Central memory CD8-positive, alpha-beta T cell (primary cell): ENCODE measurements around the gene LIG1.
"Not testable (repeated sequence)": the region's sequence is repeated elsewhere in the genome, so short reads cannot be mapped to it uniquely, and the experiment has no call there.

Source experiments
- ATAC-seq: fragments of 150-1000 bp; cut with Tn5 transposase; replicated peaks from 2 replicates; pipeline ENCODE4 v1.10.0; 2022; ENCODE audit warnings: mild to moderate bottlenecking, moderate FRiP score, moderate number of reproducible peaks; ENCODE audit not compliant: poor library complexity, severe bottlenecking; ENCODE audit errors: extremely low read depth
- DNase-seq, 2 donors: peaks; one replicate each; pipeline ENCODE4 v3.0.0; 2021; ENCODE audit warnings: low spot score in 2 of 2
- H3K27ac Mint-ChIP-seq: one replicate; pipeline ENCODE4 v1.8.0; 2022; ENCODE audit warnings: low read depth, mild to moderate bottlenecking, moderate library complexity, mixed read lengths
- H3K27me3 Mint-ChIP-seq: one replicate; pipeline ENCODE4 v1.8.0; 2022; ENCODE audit warnings: mixed read lengths
- H3K36me3 Mint-ChIP-seq: one replicate; pipeline ENCODE4 v1.8.0; 2022; ENCODE audit warnings: mild to moderate bottlenecking, moderate library complexity, mixed read lengths; ENCODE audit not compliant: insufficient read depth
- H3K4me1 Mint-ChIP-seq: one replicate; pipeline ENCODE4 v1.8.0; 2022; ENCODE audit warnings: mixed read lengths
- H3K4me3 Mint-ChIP-seq: one replicate; pipeline ENCODE4 v1.8.0; 2022; ENCODE audit warnings: mild to moderate bottlenecking, moderate library complexity, mixed read lengths
- H3K9me3 Mint-ChIP-seq: one replicate; pipeline ENCODE4 v1.8.0; 2022; ENCODE audit warnings: mixed read lengths

The LIG1 gene

DNA sequence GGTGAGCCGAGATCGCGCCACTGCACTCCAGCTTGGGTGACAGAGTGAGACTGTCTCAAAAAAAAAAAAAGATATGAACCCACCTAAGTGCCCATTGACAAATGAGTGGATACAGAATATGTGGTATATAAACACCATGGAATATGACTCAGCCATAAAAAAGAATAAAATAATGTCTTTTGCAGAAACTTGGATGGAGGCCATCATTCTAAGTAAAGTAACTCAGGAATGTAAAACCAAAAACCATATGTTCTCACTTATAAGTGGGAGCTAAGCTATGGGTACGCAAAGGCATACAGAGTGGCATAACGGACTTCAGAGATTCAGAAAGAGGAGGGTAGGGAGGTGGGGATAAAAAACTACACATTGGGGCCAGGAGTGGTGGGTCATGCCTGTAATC is 89.0 kb downstream of the LIG1 start:
- H3K9me3 Mint-ChIP-seq: no peaks in the 10 kb centered on the region
- no peaks in the 10 kb centered on the region for H3K4me1 Mint-ChIP-seq
- no peak for DNase-seq
- H3K4me3 Mint-ChIP-seq: no peak overlapping the region
- ATAC-seq: no peak
- H3K27me3 Mint-ChIP-seq: peaks cover 40% of the 10 kb centered on the region
- H3K27ac Mint-ChIP-seq: no peak overlapping the region
- no peaks in the 10 kb centered on the region for H3K36me3 Mint-ChIP-seq

- DNase-seq, H3K4me1 Mint-ChIP-seq, ATAC-seq, H3K4me3 Mint-ChIP-seq, H3K9me3 Mint-ChIP-seq, H3K27ac Mint-ChIP-seq, H3K36me3 Mint-ChIP-seq: not testable (repeated sequence)
- peaks cover 19% of the 10 kb centered on the region for H3K27me3 Mint-ChIP-seq
These were observed 99.9 kb downstream of the LIG1 start for GRCh38 chr19:48070177-48070769.

DNA sequence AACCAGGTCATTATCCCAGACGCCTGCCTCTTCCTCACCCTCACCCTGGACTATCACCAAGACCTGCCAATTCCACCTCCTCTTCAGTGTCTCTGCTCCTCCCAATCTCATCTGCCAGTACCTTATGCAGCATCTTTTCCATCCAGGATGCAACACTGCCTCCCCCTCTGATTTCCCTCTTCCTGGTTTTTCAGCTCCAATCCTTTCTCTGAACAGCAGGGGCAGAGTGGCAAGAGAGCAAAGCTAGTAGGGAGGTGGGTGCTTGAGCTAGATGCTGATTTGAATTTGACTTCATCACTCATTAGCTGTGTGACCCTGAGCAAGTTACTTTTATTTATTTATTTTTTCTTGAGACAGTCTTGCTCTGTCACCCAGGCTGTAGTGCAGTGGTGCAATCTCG is 100.7 kb downstream of the LIG1 start:
- no peak for DNase-seq
- Mint-ChIP-seq H3K4me3 (no peak overlapping the region), H3K4me1 (no peaks in the 10 kb centered on the region), H3K9me3 (no peaks in the 10 kb centered on the region), H3K27me3 (peaks cover 22% of the 10 kb centered on the region), H3K36me3 (no peaks in the 10 kb centered on the region), H3K27ac (no peak overlapping the region)
- ATAC-seq: no peak
